HepG2 (cell line): ENCODE measurements around the gene TUT1. TPM values are rescaled to one million over a fixed set of nuclear protein-coding genes. Genes with fewer than 3 reads are reported as not detected.

Experiments
- AGO2 ChIP-seq: fragments of 200-400 bp; formaldehyde crosslinking; optimal IDR thresholded peaks from 2 replicates; pipeline ENCODE3; 2017; ENCODE audit warnings: mild to moderate bottlenecking, low read depth, low read length, moderate library complexity
- FOXK1 ChIP-seq: sonication (generic); formaldehyde crosslinking; IDR thresholded peaks from 2 replicates; pipeline ENCODE4 v1.4.0; 2020; ENCODE audit warnings: low read depth, missing genetic modification reagents, borderline replicate concordance
- JDP2 ChIP-seq: sonication (generic); formaldehyde crosslinking; IDR thresholded peaks from 2 replicates; pipeline ENCODE4 v1.8.1; 2022; ENCODE audit warnings: missing genetic modification reagents, borderline replicate concordance
- JUNB ChIP-seq: sonication (generic); formaldehyde crosslinking; IDR thresholded peaks from 2 replicates; pipeline ENCODE4 v1.8.0; 2022; ENCODE audit warnings: missing genetic modification reagents, mild to moderate bottlenecking, borderline replicate concordance
- KLF16 ChIP-seq, 2 experiments: sonication (generic) in 1 of 2; formaldehyde crosslinking in 1 of 2; IDR thresholded peaks; 2 replicates each; pipeline versions ENCODE4 v1.6.1 to v1.8.0; 2016 to 2023; ENCODE audit warnings: missing genetic modification reagents in 2 of 2, missing compliant biosample characterization in 1 of 2
- KMT2A ChIP-seq: sonication (generic); formaldehyde crosslinking; IDR thresholded peaks from 2 replicates; pipeline ENCODE4 v1.4.0; 2020; ENCODE audit warnings: missing genetic modification reagents
- RORA ChIP-seq: sonication (generic); formaldehyde crosslinking; IDR thresholded peaks from 2 replicates; pipeline ENCODE4 v1.5.0; 2020; ENCODE audit warnings: mild to moderate bottlenecking, missing genetic modification reagents, moderate library complexity
- SP140L ChIP-seq: sonication (generic); formaldehyde crosslinking; IDR thresholded peaks from 2 replicates; pipeline ENCODE4 v1.4.0; 2020; ENCODE audit warnings: missing genetic modification reagents, borderline replicate concordance
- THYN1 ChIP-seq: sonication (generic); formaldehyde crosslinking; IDR thresholded peaks from 2 replicates; pipeline ENCODE4 v1.8.1; 2023; ENCODE audit warnings: low read depth, mild to moderate bottlenecking, moderate library complexity, missing genetic modification reagents, borderline replicate concordance
- ZNF235 ChIP-seq: sonication (generic); formaldehyde crosslinking; IDR thresholded peaks from 2 replicates; pipeline ENCODE4 v1.8.1; 2023; ENCODE audit warnings: mild to moderate bottlenecking, missing genetic modification reagents, borderline replicate concordance
- polyA plus RNA-seq, 8 experiments: library from polyadenylated mRNA; depleted of rRNA in 3 of 8; stranded (reverse) in 7 of 8; unstranded in 1 of 8; fragments of >200 nt; fragmentation: Illumina TruSeq in 4 of 8; extraction: Trizol in 4 of 8; gene quantifications; 2 replicates each; pipeline versions ENCODE4 v1.2.1 to v1.2.3, GENCODE V29; 2011 to 2016; ENCODE audit warnings: low read depth in 4 of 8, missing spikeins in 1 of 8, mixed read lengths in 1 of 8; ENCODE audit not compliant: insufficient read depth in 1 of 8
- total RNA-seq, 5 experiments: library from RNA; depleted of rRNA; stranded (reverse); fragments of >200 nt; fragmentation: Illumina TruSeq; extraction: Trizol; gene quantifications; 2 replicates each; pipeline ENCODE4 v1.2.3, GENCODE V29; 2016; ENCODE audit warnings: low read depth in 1 of 5
- TF ChIP-seq, protein P1 (sequence below): sonication (generic); formaldehyde crosslinking; IDR thresholded peaks from 2 replicates; pipeline ENCODE4 v1.4.0; 2020; ENCODE audit warnings: mild to moderate bottlenecking, missing genetic modification reagents
- TF ChIP-seq, protein P2 (sequence below): sonication (generic); formaldehyde crosslinking; IDR thresholded peaks from 2 replicates; pipeline ENCODE4 v1.4.0; 2020; ENCODE audit warnings: low read depth, mild to moderate bottlenecking, missing genetic modification reagents
- TF ChIP-seq, protein P3 (sequence below): IDR thresholded peaks from 2 replicates; pipeline ENCODE4 v1.6.1; 2016
- TF ChIP-seq, protein P4 (sequence below), 2 experiments: sonication (generic) in 1 of 2; formaldehyde crosslinking in 1 of 2; IDR thresholded peaks; 2 replicates each; pipeline versions ENCODE4 v1.6.1 to v1.9.0; 2014 to 2022; ENCODE audit warnings: antibody characterized with exemption in 1 of 2, borderline replicate concordance in 1 of 2, inconsistent platforms in 1 of 2, low read depth in 1 of 2, missing genetic modification reagents in 1 of 2
- TF ChIP-seq, protein P5 (sequence below): sonication (generic); IDR thresholded peaks from 2 replicates; pipeline ENCODE4 v1.6.1; 2016; ENCODE audit warnings: low read depth, borderline replicate concordance
- TF ChIP-seq, protein P6 (sequence below): sonication (generic); formaldehyde crosslinking; IDR thresholded peaks from 2 replicates; pipeline ENCODE4 v1.5.0; 2020; ENCODE audit warnings: missing genetic modification reagents, mild to moderate bottlenecking, borderline replicate concordance

TUT1 gene
- total and polyA plus RNA-seq, 2 of the 13 experiments (the other 11 are each of a cell fraction or from before 2014, with no cell fraction given), result 9.7 to 14.3 TPM

DNA sequence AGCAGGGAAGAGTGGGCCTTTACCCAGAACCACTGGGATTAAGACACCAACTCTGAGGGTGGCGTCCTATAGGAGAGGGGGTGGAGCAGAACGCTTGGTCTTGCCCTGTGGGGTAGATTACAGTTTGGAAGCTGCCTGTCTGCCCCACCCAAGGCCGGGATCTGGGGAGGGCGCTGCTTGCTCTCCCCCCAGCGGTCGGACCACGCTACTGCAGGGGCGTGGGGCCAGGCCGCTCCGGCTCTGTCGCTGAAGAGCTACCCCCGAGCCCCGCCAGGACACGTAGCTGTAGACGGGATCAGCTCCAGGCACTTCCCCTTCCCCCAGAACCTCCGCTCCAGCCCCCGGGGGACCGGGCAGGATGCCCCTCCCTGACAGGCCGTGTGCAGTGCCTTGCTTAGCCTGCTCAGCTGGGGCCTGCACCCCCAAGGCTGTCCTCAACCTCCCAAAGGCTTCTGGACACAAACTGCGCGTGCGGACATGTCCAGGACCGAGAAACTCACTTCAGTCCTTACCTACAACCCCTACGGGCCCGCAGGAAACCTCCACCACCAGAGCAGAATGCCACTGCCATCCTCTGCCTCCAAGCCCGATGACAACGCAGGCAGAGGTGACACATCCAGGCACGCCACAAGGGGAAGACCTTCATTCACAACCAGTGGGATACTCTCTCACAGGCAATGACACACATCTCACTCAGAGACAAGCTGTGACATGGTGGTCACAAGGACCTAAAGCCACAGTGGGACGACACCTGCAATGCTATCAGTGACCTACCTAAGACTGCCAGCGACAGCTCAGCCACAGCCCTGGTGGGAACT lies 48.4 kb downstream of the TUT1 start (continued):
- no peak for TF ChIP-seq FOXK1
- TF ChIP-seq, protein P1, sequence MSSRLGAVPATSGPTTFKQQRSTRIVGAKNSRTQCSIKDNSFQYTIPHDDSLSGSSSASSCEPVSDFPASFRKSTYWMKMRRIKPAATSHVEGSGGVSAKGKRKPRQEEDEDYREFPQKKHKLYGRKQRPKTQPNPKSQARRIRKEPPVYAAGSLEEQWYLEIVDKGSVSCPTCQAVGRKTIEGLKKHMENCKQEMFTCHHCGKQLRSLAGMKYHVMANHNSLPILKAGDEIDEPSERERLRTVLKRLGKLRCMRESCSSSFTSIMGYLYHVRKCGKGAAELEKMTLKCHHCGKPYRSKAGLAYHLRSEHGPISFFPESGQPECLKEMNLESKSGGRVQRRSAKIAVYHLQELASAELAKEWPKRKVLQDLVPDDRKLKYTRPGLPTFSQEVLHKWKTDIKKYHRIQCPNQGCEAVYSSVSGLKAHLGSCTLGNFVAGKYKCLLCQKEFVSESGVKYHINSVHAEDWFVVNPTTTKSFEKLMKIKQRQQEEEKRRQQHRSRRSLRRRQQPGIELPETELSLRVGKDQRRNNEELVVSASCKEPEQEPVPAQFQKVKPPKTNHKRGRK (CRISPR knock-in tag), result no peak
- no peak for TF ChIP-seq ZNF235
- no peak for TF ChIP-seq SP140L (CRISPR knock-in tag)
- TF ChIP-seq JDP2, result no peak
- TF ChIP-seq, protein P2, sequence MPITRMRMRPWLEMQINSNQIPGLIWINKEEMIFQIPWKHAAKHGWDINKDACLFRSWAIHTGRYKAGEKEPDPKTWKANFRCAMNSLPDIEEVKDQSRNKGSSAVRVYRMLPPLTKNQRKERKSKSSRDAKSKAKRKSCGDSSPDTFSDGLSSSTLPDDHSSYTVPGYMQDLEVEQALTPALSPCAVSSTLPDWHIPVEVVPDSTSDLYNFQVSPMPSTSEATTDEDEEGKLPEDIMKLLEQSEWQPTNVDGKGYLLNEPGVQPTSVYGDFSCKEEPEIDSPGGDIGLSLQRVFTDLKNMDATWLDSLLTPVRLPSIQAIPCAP (CRISPR knock-in tag), result no peak
- TF ChIP-seq, protein P3, sequence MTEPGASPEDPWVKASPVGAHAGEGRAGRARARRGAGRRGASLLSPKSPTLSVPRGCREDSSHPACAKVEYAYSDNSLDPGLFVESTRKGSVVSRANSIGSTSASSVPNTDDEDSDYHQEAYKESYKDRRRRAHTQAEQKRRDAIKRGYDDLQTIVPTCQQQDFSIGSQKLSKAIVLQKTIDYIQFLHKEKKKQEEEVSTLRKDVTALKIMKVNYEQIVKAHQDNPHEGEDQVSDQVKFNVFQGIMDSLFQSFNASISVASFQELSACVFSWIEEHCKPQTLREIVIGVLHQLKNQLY (CRISPR knock-in tag), result no peak
- TF ChIP-seq KMT2A (CRISPR knock-in tag), result no peak; the same call in 1 of the 2 replicates
- TF ChIP-seq, protein P4, sequence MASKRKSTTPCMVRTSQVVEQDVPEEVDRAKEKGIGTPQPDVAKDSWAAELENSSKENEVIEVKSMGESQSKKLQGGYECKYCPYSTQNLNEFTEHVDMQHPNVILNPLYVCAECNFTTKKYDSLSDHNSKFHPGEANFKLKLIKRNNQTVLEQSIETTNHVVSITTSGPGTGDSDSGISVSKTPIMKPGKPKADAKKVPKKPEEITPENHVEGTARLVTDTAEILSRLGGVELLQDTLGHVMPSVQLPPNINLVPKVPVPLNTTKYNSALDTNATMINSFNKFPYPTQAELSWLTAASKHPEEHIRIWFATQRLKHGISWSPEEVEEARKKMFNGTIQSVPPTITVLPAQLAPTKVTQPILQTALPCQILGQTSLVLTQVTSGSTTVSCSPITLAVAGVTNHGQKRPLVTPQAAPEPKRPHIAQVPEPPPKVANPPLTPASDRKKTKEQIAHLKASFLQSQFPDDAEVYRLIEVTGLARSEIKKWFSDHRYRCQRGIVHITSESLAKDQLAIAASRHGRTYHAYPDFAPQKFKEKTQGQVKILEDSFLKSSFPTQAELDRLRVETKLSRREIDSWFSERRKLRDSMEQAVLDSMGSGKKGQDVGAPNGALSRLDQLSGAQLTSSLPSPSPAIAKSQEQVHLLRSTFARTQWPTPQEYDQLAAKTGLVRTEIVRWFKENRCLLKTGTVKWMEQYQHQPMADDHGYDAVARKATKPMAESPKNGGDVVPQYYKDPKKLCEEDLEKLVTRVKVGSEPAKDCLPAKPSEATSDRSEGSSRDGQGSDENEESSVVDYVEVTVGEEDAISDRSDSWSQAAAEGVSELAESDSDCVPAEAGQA (IDR thresholded peaks at IDR 0.05; ENCODE audit: low read depth), result no peak
- TF ChIP-seq, protein P4 (CRISPR knock-in tag; IDR thresholded peaks at IDR 0.05; ENCODE audit: borderline replicate concordance), result no peak
- TF ChIP-seq, protein P5, sequence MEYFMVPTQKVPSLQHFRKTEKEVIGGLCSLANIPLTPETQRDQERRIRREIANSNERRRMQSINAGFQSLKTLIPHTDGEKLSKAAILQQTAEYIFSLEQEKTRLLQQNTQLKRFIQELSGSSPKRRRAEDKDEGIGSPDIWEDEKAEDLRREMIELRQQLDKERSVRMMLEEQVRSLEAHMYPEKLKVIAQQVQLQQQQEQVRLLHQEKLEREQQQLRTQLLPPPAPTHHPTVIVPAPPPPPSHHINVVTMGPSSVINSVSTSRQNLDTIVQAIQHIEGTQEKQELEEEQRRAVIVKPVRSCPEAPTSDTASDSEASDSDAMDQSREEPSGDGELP, result no peak; the same call in 1 of the 2 replicates
- TF ChIP-seq AGO2, result peak; percentile 58
- no peak for TF ChIP-seq THYN1
- TF ChIP-seq RORA (CRISPR knock-in tag), result no peak
- TF ChIP-seq, protein P6, sequence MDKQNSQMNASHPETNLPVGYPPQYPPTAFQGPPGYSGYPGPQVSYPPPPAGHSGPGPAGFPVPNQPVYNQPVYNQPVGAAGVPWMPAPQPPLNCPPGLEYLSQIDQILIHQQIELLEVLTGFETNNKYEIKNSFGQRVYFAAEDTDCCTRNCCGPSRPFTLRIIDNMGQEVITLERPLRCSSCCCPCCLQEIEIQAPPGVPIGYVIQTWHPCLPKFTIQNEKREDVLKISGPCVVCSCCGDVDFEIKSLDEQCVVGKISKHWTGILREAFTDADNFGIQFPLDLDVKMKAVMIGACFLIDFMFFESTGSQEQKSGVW (CRISPR knock-in tag), result no peak
- TF ChIP-seq KLF16 (CRISPR knock-in tag; IDR thresholded peaks at IDR 0.05), result no peak
- no peak for TF ChIP-seq JUNB (CRISPR knock-in tag)
